SU-DHL-6 (cell line): ENCODE measurements around the gene PRICKLE1.

ENCODE experiments used
- H2AFZ ChIP-seq: fragments of 200-600 bp; sonication (generic); 2 replicates; pipeline ENCODE4 v1.6.1; 2014; ENCODE audit warnings: low read depth, mild to moderate bottlenecking, moderate library complexity, mixed read lengths, antibody characterized with exemption, low read length; ENCODE audit not compliant: severe bottlenecking
- H3F3A ChIP-seq: fragments of 200-600 bp; shearing (Covaris generic); 2 replicates; pipeline ENCODE4 v1.6.0; 2016; ENCODE audit warnings: antibody characterized with exemption, mild to moderate bottlenecking; ENCODE audit not compliant: insufficient read depth
- H3K27ac ChIP-seq: fragments of 200-600 bp; sonication (generic); 2 replicates; pipeline ENCODE4 v1.5.1; 2016; ENCODE audit warnings: low read depth, mild to moderate bottlenecking, low read length, moderate library complexity, mixed read lengths
- H3K27me3 ChIP-seq: fragments of 200-600 bp; sonication (generic), shearing (Covaris generic); 2 replicates; pipeline ENCODE4 v1.6.0; 2014; ENCODE audit warnings: mild to moderate bottlenecking, low read length
- H3K36me3 ChIP-seq: fragments of 200-600 bp; sonication (generic); 2 replicates; pipeline ENCODE4 v1.6.1; 2014; ENCODE audit warnings: mild to moderate bottlenecking, low read length, mixed read lengths
- H3K4me2 ChIP-seq: fragments of 300-600, 200-600 bp; shearing (Covaris generic), sonication (generic); 2 replicates; pipeline ENCODE4 v1.6.0; 2014; ENCODE audit warnings: low read length, low read depth, mild to moderate bottlenecking; ENCODE audit not compliant: poor library complexity, severe bottlenecking
- H3K4me3 ChIP-seq: fragments of 200-600 bp; sonication (generic); 2 replicates; pipeline ENCODE4 v1.5.1; 2014; ENCODE audit warnings: antibody characterized with exemption, low read length, mild to moderate bottlenecking, mixed read lengths; ENCODE audit not compliant: insufficient read depth, poor library complexity, severe bottlenecking
- H3K79me2 ChIP-seq: fragments of 200-600 bp; sonication (generic); 2 replicates; pipeline ENCODE4 v1.6.1; 2014; ENCODE audit warnings: mild to moderate bottlenecking, low read length, moderate library complexity; ENCODE audit not compliant: insufficient read depth
- H3K9ac ChIP-seq: fragments of 200-600 bp; sonication (generic); 2 replicates; pipeline ENCODE4 v1.7.0; 2014; ENCODE audit warnings: mild to moderate bottlenecking, low read length
- H3K9me2 ChIP-seq: fragments of 200-600 bp; sonication (generic); replicated peaks from 2 replicates; pipeline ENCODE4 v1.6.1; 2014; ENCODE audit warnings: low read length; ENCODE audit not compliant: insufficient read depth
- H3K9me3 ChIP-seq: fragments of 200-600 bp; sonication (generic); 2 replicates; pipeline ENCODE4 v1.6.1; 2014; ENCODE audit warnings: low read length, mixed read lengths; ENCODE audit not compliant: insufficient read depth
- H4K20me1 ChIP-seq: fragments of 200-600 bp; sonication (generic); 2 replicates; pipeline ENCODE4 v1.6.1; 2014; ENCODE audit warnings: low read depth, mild to moderate bottlenecking, antibody characterized with exemption, low read length, moderate library complexity, mixed read lengths
- EZH2phosphoT487 ChIP-seq: fragments of 200-600 bp; sonication (generic), shearing (Covaris generic); conservative IDR thresholded peaks from 2 replicates; pipeline ENCODE4 v1.6.1; 2018; ENCODE audit warnings: mild to moderate bottlenecking, antibody characterized with exemption, low read length, moderate library complexity, mixed read lengths
- TF ChIP-seq, protein P1 (sequence below): fragments of 200-600 bp; sonication (generic); IDR thresholded peaks from one replicate; pipeline ENCODE4 v1.5.1; 2017; ENCODE audit warnings: antibody characterized with exemption, mild to moderate bottlenecking, low read length, moderate library complexity; ENCODE audit not compliant: insufficient read depth, poor library complexity, severe bottlenecking

The PRICKLE1 gene

DNA sequence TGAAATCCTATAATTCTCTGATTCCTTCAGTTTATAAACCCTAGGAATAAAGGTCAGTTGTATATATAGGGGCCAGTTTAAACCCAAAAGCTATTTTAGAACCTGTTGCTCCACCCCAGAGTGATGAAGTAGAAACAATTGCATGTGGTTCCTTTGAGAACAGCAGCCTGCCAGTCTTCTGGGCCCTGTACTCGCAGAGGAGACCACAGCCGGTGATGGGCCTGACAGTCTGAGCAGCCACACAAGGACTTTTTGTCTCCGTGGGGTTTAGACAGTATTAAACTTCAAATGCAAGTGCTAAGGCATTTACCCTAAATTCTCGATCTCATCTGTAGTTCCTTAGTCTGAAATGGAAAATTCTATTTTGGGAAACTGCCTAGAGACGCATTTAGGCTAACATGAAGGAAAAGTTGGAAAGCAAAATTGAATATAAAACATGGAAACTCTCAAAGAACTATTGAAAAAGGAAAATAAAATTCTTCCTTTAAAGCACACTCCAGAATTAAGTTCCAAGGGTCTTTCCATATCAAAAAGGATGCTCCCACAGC, 80.6 kb downstream of the PRICKLE1 start:
- Histone ChIP-seq H3K79me2 (no peaks in the 10 kb centered on the region), H2AFZ (no peak overlapping the region), H3K27ac (no peak overlapping the region), H3K9me3 (no peaks in the 10 kb centered on the region), H3K36me3 (no peaks in the 10 kb centered on the region), H3K9me2 (no peaks in the 10 kb centered on the region), H3K4me3 (no peak overlapping the region), H3K9ac (no peak overlapping the region), H3K4me2 (no peak overlapping the region), H3F3A (no peaks in the 10 kb centered on the region), H3K27me3 (no peaks in the 10 kb centered on the region; the same call in 1 of the 2 replicates), H4K20me1 (no peaks in the 10 kb centered on the region)
- TF ChIP-seq, protein P1, sequence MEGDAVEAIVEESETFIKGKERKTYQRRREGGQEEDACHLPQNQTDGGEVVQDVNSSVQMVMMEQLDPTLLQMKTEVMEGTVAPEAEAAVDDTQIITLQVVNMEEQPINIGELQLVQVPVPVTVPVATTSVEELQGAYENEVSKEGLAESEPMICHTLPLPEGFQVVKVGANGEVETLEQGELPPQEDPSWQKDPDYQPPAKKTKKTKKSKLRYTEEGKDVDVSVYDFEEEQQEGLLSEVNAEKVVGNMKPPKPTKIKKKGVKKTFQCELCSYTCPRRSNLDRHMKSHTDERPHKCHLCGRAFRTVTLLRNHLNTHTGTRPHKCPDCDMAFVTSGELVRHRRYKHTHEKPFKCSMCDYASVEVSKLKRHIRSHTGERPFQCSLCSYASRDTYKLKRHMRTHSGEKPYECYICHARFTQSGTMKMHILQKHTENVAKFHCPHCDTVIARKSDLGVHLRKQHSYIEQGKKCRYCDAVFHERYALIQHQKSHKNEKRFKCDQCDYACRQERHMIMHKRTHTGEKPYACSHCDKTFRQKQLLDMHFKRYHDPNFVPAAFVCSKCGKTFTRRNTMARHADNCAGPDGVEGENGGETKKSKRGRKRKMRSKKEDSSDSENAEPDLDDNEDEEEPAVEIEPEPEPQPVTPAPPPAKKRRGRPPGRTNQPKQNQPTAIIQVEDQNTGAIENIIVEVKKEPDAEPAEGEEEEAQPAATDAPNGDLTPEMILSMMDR: no peak
- no peak for TF ChIP-seq EZH2phosphoT487

DNA sequence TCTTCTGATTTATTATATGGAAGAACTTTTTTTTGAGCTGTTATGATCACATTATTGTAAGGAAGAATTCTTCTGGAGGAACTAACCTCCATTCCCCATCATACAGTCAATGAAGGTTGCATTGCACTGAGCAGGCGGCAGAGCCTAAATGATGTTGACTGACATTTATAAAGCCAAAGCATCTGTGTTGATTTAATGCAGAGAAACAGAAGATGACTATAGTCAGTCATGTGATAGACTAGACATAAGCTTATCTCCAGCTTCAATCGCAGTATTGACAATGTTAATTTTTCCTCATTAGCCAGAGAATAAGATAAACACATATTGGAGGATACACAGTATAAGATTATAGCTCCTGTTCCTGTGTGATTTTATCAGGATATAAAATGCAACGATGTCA, 82.0 kb downstream of the PRICKLE1 start:
- Histone ChIP-seq H3K79me2 (no peaks in the 10 kb centered on the region), H3K9me3 (no peaks in the 10 kb centered on the region), H3F3A (no peaks in the 10 kb centered on the region), H4K20me1 (no peaks in the 10 kb centered on the region), H3K4me3 (no peak overlapping the region), H3K36me3 (no peaks in the 10 kb centered on the region), H3K9me2 (no peaks in the 10 kb centered on the region), H3K9ac (no peak overlapping the region), H3K4me2 (no peak overlapping the region), H2AFZ (no peak overlapping the region), H3K27ac (no peak overlapping the region), H3K27me3 (no peaks in the 10 kb centered on the region; the same call in 1 of the 2 replicates)
- TF ChIP-seq EZH2phosphoT487: no peak
- TF ChIP-seq, protein P1: no peak

DNA sequence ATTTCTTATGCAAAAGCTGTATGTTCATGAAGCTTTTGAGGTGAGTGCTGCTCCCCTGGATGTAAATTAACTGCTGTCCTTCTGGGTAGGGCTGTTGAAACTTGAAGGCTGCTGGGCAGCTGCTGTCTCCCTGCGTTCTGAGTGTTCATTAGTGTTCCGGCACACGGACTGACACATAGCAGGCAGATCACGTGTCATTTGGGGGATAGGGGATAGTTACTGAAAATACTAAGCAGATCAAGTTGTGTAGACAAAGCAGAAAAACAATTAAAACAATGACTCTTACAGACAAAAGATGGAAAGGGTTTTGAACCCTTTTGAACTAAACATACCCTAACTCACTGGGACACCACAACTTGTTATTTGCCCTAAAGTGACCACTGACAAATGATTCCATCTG, 82.5 kb downstream of the PRICKLE1 start:
- no peaks in the 10 kb centered on the region for H4K20me1 ChIP-seq
- TF ChIP-seq EZH2phosphoT487: no peak
- TF ChIP-seq, protein P1: no peak
- H3F3A ChIP-seq: no peaks in the 10 kb centered on the region
- H3K9ac ChIP-seq: no peak overlapping the region
- no peak overlapping the region for H3K4me2 ChIP-seq
- no peaks in the 10 kb centered on the region for H3K9me2 ChIP-seq
- H3K27me3 ChIP-seq: no peaks in the 10 kb centered on the region; the same call in 1 of the 2 replicates
- H3K79me2 ChIP-seq: no peaks in the 10 kb centered on the region
- H3K9me3 ChIP-seq: no peaks in the 10 kb centered on the region
- no peaks in the 10 kb centered on the region for H3K36me3 ChIP-seq
- no peak overlapping the region for H2AFZ ChIP-seq
- H3K4me3 ChIP-seq: no peak overlapping the region
- H3K27ac ChIP-seq: no peak overlapping the region
